ENCODE data around the gene SRRD.

Gene SRRD

DNA sequence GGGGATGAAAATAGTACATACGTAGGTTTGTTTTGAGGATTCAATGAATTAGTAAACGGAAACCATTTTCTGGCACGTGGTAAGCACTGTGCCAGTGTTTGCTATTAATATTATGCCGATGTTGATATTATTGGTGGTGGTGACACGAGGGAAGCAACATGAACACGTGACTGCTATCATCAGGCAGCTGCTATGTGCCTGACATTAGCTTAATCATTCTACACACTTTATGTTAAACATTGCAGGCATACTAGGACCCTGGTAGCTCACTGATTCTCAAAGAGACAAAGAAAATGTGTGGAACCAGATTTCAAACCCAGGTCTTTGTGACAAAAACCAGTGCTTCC is 656 bp downstream of the SRRD start:
- no peak for DNase-seq

DNA sequence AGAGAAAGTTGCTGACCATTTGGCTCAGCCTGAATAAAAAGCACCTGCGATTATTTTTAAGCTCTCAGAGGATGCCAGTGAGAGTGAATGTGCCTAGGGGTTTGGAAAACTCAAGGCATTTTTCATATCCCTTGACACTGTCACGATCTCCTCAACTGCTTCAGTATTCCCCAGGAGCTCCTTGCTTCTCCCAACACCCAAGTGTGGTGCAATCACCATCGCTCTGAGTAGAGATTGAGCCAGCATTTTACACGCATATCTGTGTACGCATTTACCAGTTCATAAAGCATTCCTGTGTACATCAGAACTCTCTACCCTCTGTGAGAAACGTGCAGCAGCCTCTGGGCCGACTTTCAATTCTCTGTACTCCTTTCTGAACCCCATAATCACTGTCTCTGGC is 1.3 kb downstream of the SRRD start:
- no peak for DNase-seq

DNA sequence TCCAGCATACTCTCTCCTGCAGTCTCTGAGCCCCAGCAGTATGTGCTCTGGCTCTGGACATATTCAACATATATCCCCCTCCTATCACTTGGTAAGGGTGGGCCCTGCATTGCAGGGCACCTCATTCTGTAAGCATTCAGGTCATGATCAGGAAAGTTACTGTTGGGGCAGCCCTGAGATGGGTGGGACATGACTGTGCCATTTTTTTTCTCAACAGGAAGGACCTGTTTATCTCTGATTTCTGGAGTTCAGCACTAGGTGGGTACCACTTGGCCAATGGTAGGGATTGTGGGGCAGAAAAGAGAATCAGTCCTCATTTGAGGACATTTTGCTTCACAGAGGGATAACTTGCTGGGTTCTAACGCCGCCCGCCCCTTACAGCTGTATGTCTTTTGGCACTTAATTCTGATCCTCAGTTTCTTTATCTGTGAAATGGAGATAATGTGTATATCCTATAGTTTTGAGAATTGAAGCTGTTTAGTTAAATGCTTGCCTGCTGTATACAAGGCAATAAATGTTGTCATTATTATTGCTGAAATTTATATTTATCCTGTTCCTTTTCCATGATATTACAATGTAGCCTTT is 2.2 kb downstream of the SRRD start:
- DNase-seq, result no peak

DNA sequence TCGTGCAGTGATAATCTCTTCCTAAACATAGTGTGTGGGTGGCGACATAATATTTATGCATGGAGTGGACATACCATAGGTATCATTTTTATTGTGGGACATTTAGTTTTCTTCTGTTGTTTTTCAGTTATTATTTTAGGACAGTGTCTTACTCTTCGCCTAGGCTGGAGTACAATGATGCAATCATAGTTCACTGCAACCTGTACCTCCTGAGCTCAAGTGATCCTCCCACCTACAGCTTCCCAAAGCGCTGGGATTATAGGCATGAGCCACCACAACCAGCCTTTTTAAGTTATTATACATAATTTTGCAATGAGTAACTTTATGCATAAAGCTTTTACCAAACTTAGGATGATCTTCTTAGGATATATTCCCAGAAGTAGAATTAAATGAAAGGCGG is 2.7 kb downstream of the SRRD start:
- no peak for DNase-seq

DNA sequence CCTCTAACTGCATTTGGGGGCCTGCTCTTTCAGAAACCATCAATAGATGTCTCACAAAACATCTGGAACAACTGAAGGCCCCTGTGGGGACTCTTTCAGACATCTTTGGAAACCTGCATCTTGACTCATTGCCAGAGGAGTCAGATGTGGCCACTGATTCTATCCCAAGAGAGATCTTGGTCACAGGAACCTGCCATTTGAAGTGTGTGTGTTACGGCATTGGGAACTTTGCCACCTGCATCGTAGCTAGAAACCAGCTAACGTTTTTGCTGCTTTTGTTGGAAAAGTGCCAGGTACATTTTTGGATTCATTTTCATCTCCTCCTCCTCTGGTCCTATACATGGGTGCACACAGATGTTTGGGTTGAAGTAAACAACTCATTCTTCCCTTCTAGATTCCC is 4.3 kb downstream of the SRRD start:
- DNase-seq, result no peak

DNA sequence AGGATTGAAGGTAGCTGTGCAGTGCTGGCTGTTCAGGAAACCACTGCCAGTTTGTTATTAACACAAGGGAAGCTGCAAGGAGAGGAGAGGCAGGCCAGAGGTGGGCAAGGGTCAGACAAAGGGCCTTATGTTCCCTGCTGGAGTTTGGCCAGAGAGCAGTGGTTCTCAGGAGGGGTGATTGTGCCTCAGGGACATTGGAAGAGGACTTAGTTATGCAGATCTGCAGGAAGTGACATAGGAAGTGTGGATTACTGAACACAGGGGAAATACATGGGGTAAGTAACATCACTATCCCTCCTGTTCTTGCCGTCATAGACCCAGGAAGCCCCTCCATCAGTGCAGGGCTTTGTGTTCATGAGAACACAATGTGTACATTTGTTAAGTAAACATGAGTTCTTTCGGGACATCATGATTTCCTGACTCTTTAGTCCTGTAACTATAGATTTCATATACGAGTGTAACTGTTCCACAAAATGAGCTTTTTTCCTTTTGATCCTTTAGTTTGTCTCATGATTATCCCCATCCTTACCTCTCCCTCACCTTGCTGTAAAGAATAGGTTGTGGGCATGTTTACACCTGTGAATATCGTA is 5.9 kb downstream of the SRRD start:
- DNase-seq, result no peak

DNA sequence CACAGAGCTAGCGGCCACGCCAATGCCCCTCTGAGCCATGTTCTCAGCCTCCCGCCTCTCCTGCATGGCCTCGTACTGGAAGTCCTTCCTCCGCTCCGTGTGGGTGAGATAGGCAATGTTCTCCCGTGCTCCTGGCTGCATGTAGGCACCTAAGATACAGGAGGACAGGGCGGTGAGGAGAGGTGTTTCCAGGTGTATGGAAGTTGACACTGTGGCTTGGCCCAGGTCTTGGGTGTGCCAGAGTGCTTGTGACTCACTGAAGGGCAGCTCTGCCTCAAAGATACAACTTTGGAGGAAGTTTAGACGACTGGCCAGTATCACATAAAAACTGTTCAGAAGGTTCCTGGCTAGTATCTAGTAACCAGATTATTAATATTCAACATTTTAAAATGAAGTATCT is 8.5 kb downstream of the SRRD start:
- no peak for DNase-seq

DNA sequence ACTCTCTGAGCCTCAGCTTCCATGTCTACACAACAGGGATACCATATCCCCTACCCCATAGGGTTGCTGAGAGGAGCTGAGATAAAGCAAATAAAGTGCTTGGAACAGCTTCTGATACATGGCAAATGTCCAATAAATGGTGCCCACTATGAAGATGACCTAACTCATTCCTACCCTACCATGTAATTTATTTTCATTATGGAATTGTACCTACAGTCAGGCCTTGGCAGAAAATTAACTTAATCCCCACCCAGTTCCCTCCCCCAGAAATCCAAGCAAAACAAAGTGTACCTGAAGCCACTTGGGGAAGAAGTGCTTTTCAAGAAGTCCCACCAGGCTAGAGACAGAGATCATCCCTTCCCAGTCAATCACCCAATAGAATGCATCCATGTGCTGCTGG is 10.8 kb downstream of the SRRD start:
- DNase-seq, result no peak

DNA sequence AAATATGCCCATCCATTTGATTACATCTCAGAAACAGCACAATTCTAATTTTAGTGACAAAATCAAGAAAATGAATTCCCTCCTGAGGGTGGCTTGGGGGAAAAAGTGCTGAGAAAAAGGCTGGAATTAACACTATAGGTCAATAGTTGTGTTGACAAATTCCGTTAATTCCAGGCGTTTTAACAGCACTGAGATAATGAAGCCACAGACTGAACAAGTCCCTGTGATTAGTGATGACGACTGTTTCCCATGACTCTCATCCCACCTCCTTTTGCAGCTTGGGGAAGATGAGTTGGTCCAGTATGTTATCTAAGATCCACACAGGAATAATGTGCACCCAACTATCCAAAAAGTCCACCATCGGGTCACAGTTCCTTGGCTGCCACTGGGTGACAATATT is 12.8 kb downstream of the SRRD start:
- DNase-seq, result no peak

DNA sequence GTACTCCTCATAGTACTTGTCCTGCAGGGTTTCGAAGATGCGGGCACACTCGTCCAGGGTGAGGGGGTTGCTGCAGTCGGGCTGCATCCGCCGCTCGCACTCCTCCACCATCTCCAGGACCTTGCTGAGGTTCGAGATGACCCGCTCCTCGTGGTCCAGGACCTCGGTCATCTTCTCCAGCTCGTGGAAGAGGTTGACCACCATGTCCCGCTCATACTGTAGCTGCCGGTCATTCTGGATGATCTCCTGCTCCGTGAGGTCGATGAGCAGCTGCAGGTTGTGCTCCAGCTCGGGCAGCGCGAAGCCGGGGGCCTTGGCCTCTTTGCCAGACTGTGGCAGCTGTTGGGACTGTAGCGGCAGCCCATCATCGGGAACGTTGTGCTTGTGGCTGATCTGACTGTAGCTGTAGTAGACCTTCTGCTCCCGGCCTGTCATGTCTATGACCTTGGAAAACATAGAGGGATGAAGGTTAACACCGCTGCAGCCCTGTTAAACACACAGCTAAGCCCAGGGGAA is 15.6 kb downstream of the SRRD start:
- no peak for DNase-seq

DNA sequence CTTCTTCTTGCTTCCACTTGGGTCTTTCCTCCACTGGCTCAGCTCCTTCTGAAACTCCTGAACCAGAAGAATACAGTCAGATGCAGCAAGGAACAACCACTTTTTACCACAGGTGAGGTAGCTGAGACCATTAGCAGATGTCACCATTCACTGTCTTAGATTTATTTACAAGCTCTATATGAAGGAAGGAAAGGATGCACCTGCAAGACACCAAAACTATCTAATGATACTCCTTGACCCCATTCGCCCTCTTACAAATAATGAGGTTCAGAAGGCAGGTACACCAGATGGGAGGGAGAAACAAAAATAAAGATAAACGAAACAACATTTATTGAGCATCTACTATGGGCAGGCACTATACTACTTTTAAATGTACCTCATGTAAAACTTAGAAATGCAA is 18.3 kb downstream of the SRRD start:
- DNase-seq, result no peak

DNA sequence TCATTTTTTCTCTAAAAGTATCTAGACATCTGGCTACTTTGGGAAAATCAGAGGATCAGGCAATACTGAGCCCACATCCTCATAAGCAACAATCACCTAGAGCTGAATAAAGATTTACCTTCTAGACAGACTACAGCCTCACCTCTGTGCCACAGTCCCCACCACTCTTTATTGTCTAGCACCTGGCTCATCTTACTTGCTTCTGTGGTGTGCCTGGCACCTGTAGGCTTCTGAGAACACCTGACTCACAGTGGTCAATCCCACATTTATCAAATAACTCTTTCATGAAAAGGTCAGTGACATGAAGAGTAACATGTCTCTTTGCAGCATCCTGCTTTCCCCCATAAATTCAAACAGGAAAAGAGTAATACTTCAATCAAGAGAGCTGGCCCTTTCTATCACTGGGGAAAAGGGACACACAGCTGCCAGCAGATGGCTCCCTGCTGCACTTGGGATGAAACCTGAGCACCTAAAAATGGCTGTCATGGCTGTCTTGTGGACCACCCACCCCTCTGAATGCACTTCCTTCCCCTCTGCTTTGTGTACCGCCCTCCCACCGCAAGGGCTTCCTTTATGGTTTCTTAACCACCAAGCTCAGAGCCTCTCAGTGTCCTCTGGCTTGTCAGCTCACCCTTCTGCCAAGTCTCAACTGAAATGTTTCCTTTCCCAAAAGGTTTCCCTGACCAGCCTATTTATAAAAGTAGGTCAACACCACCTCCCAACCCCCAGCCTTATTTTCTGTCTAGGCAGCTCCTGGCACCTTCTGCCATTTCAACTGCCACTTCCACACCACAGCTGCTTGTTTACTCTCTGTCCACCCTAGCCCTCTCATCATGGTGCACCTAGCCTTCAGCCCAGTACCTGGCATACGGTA is 19.2 kb downstream of the SRRD start:
- peak; percentile 41 for DNase-seq

DNA sequence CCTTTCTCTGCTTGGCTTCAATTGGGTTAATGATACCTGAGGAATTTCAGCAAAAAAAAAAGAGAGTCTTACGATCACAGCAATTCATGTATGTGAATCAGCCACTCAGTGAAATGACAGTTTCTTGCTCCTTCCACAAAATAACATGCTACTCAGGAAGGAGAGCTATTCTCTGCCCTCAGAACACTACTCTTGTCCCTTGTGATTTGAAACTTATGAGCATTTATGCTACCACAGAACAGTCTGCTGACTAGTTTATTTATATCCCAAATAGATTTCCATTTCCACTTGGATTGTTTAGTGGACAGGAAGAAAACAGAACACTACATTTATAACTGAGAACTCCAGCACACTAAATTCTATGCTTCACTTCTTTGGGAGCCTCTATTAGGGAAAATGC is 20.1 kb downstream of the SRRD start:
- no peak for DNase-seq

DNA sequence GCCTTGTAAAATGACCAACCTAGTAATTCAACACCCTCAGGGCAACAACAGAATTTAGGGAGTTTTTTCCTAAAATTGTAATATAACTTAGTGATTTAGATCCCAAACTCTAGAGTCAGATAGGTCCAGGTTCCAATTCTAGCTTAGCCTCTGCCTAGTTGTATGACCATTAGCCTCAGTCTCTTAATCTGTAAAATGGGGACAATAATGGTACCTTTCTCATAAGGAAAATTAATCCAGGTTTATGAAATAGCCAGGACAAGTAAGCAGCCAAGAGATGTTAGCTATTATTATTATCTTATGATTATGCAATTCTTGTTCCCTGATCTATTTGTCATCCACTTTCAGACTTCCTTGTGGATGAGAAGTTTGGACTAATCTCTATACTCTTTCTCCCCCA is 24.5 kb downstream of the SRRD start:
- no peak for DNase-seq

DNA sequence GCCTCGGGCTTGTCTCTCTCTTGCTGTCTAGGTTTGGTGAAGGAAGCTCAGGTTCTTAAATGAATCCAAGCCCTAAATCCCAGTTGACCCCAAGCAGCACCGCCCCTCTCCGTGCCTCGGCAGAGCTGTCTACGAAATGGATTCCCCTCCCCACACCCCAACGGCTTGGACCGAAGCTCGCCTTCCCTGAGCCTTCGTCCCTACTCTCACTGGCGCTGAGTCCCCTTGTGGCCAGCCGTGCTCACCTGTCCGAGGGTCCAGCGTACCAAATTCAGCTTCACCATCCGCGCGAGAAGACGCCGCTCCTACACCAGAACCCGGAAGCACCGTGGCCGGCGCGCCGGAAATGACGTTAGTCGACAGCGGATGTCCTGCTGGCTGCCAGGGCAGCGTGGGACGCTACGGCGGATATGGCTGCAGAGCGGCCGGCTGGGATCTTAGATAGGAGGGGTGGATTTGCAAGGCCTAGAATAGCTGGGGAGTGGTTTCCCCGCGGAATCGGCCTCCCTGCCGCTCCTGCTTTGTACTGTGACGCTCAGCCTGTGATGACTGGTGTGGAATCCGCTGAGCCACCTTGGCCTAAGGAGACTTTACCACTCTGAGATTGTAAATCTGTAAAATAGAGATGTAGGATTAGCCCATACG is 28.6 kb downstream of the SRRD start, which contains the start of gene TFIP11:
TFIP11 (minus strand) TSS at position 325 of the 645 bp plus-strand sequence. CDS start 2,201 bp downstream, outside the sequence.
- peak; percentile 95 for DNase-seq

DNA sequence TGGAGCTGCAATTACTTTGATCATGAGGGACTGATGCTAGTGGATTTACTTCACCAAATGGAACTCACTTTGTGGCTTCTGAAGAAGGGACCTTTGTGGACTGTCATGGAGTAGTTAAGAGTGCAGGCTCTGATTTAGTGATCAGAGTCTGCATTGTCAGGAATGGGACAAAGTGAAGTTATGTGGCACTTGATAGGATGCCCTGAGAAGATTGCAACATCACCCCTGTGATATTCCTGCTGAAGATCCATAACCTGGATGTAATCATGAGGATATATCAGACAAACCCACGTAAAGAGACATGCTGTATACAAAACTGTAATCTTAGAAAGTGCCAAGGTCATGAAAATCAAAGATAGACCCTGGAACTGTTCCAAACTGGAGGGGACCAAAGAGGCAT is 30.2 kb downstream of the SRRD start:
- DNase-seq, result no peak

DNA sequence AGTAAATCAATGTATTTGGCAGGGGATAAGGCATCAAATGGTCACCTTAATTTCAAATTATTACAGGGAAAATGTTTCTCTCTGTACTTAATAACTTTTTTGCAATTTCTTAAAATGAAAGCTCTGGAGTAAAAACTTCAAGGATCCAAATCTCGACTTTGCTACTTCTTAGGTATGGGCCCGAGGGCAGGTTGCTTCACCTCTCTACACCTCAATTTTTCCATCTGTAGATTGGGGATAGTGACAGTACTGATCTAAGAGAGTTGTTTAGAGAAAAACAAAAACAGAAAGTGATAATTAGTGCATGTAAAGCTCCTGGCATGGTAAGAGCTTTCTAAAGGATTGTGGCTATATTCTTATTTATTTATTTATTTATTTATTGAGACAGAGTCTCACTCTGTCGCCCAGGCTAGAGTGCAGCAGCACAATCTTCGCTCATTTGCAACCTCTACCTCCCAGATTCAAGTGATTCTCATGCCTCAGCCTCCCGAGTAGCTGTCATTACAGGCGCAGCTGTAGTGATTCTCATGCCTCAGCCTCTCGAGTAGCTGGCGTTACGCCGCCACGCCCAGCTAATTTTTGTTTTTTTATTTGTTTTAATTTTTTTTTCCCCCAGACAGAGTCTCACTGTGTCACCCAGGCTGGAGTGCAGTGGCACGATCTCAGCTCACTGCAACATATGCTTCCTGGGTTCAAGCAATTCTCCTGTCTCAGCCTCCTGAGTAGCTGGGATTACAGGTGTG is 30.9 kb downstream of the SRRD start:
- no peak for DNase-seq

DNA sequence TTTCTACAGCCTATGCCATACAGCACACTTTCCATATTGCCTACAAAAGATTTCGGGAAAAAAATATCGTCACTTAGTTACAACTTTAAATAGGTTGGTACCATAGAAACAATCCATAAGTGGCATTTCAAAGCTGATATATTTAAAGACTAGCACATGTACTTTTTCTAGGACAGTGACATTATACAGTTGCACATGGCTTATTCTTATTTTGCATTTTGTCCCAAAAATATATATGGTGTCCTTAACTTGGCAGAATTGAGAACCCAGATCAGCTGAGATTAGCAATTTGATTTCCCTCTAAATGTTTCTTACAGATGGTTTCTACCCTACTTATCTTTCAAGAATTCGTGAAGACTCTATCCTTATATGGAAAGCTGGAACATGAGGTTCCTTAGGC is 32.3 kb downstream of the SRRD start:
- no peak for DNase-seq

DNA sequence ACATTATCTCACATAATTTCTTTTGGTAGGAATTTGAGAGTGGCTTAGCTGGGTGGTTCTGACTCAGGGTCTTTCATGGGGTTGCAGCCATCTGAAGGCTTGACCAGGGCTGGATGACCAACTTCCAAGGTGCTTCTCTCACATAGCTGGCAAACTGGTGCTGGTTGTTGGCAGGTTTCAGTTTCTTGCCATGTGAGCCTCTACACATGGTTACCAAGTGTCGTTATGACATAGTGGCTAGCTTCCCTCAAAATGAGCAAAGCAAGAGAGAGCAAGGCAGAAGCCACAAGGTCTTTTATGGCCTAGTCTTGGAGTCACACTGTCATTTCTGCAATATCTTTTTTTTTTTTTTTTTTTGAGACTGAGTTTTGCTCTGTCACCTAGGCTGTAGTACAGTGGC is 32.8 kb downstream of the SRRD start:
- no peak for DNase-seq

DNA sequence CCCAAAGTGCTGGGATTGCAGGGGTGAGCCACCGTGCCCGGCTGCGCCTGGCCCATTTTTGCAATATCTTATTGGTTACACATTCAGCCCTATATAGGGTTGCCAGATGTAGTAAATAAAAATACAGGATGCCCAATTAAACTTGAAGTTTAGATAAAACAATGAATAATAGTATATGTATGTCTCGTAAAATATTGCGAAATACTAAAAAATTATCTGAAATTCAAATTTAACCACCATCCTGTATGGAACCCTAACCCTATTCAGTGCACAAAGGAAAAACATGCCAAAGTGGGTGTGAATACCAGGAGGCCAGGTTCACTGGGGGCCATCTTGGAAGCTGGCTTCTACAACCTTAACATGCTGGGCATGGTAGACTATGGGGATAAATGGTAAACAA is 33.8 kb downstream of the SRRD start:
- DNase-seq, result no peak

DNA sequence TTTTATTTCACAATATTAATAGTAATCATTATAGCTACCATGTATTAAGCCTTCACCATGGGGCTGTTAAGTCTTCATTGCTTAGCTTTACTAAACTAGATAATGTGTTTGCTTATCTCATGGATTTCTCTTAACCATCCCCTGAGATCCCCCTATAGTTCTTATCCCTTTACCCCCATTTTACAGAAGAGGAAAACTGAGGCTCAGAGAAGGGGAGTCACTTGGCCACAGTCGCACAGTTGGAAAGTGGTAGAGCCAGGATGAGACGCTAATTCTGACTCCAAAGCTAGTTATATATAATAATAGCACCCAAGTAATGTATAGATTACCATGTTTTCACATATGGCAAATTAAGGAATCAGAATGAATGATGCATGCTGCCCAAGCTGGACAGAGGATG is 38.3 kb downstream of the SRRD start:
- DNase-seq, result no peak

DNA sequence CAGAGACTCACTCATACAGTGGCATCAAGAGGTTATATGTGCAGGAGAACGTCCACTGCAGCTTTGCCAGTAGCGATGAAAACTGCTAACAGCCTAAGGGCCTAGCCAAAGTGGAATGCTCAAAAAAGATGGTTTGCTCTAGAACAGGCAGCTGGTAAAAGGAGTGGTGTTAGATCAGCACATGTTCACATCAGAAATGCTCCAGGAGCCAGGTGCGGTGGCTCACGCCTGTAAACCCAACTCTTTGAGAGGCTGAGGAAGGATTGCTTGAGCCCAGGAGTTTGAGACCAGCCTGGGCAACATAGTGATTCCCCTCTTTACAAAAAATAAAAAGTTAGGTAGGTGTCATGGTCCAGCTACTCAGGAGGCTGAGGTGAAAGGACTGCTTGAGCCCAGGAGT is 38.9 kb downstream of the SRRD start:
- no peak for DNase-seq

DNA sequence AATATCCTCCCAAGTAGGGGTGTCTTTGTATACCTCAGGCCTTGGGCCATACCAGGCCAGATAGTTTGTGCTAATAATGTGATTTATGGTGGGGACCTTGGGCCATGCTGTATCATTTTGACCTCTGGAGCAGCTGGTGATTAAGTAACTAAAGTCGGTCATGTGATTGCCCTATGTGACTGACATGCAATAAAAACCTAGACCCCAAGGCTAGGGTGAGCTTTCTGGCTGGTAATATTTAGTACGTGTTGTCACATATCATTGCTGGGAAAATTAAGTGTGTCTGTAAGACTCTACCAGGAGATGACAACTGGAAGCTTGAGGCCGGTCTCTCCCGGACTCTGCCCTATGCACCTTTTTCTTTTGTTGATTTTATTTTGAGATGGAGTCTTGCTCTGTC is 41.2 kb downstream of the SRRD start:
- DNase-seq, result no peak
